ENCODE data around the gene OR6S1.

Gene OR6S1

DNA sequence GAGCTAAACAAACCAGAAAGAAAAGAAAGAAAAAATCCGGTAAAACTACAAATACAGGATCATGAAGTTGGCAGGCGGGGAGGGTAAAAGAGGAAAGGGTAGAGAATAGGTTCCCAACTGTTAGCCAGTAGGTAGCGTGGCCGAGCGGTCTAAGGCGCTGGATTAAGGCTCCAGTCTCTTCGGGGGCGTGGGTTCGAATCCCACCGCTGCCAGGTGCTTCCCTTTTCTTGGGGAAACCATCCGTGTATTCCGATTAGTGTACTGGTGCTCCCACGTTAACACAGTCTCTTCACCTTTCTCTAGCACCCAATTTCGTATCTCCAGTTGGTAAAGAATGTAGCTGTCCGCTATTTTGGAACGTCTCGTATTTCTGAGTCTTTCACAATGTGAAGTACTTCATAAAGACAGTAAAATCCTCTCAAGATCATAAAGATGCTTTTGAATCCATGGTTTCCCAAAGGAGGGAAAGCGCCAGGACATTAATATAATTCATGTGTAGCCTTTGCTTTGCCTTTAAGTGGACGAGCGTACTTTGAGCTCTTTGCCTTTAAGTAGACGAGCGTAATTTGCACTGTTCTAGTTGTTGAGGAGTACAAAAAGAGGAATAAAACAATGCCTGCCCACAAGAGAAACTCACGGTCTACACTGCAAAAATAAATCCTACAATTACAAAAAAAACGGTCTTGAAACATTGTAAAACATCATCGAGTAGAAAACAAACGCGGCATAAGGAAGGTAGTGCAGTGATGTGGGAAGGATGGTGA is 31.3 kb downstream of the OR6S1 start (continued):
- TF ChIP-seq ATF2 (tag by site-specific recombination; IDR thresholded peaks at IDR 0.05; ENCODE audit: low read depth): no peak
- peak; percentile 87 for TF ChIP-seq ZBTB8A (tag by site-specific recombination; IDR thresholded peaks at IDR 0.05)
- TF ChIP-seq ZBTB1 (tag by site-specific recombination; IDR thresholded peaks at IDR 0.05): no peak
- no peak for TF ChIP-seq ZNF510 (tag by site-specific recombination; IDR thresholded peaks at IDR 0.05; ENCODE audit: insufficient replicate concordance)
- peak; percentile 88 for TF ChIP-seq KLF16 (tag by site-specific recombination; IDR thresholded peaks at IDR 0.05)
- TF ChIP-seq, protein P1, sequence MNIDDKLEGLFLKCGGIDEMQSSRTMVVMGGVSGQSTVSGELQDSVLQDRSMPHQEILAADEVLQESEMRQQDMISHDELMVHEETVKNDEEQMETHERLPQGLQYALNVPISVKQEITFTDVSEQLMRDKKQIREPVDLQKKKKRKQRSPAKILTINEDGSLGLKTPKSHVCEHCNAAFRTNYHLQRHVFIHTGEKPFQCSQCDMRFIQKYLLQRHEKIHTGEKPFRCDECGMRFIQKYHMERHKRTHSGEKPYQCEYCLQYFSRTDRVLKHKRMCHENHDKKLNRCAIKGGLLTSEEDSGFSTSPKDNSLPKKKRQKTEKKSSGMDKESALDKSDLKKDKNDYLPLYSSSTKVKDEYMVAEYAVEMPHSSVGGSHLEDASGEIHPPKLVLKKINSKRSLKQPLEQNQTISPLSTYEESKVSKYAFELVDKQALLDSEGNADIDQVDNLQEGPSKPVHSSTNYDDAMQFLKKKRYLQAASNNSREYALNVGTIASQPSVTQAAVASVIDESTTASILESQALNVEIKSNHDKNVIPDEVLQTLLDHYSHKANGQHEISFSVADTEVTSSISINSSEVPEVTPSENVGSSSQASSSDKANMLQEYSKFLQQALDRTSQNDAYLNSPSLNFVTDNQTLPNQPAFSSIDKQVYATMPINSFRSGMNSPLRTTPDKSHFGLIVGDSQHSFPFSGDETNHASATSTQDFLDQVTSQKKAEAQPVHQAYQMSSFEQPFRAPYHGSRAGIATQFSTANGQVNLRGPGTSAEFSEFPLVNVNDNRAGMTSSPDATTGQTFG (tag by site-specific recombination; IDR thresholded peaks at IDR 0.05; ENCODE audit: borderline replicate concordance): 0 out of 2 replicates have a peak, but pooled peaks have one; percentile 25
- TF ChIP-seq KLF17 (tag by site-specific recombination; IDR thresholded peaks at IDR 0.05): peak; percentile 84
- no peak for TF ChIP-seq ZNF248 (tag by site-specific recombination; IDR thresholded peaks at IDR 0.05)
- TF ChIP-seq, protein P2, sequence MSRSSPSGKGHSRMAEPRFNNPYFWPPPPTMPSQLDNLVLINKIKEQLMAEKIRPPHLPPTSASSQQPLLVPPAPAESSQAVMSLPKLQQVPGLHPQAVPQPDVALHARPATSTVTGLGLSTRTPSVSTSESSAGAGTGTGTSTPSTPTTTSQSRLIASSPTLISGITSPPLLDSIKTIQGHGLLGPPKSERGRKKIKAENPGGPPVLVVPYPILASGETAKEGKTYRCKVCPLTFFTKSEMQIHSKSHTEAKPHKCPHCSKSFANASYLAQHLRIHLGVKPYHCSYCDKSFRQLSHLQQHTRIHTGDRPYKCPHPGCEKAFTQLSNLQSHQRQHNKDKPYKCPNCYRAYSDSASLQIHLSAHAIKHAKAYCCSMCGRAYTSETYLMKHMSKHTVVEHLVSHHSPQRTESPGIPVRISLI (tag by site-specific recombination; IDR thresholded peaks at IDR 0.05): no peak
- TF ChIP-seq ZFP69B (tag by site-specific recombination; IDR thresholded peaks at IDR 0.05): peak; percentile 56; the same call in 1 of the 2 replicates
- no peak for TF ChIP-seq HOXC10 (CRISPR knock-in tag; IDR thresholded peaks at IDR 0.05)
- TF ChIP-seq ZNF404 (tag by site-specific recombination; IDR thresholded peaks at IDR 0.05): no peak
- 0 out of 2 replicates have a peak, but pooled peaks have one; percentile 62 for TF ChIP-seq ZNF624 (tag by site-specific recombination; IDR thresholded peaks at IDR 0.05)
- no peak for TF ChIP-seq ZNF211 (tag by site-specific recombination; IDR thresholded peaks at IDR 0.05; ENCODE audit: low read depth)
- TF ChIP-seq, protein P3, sequence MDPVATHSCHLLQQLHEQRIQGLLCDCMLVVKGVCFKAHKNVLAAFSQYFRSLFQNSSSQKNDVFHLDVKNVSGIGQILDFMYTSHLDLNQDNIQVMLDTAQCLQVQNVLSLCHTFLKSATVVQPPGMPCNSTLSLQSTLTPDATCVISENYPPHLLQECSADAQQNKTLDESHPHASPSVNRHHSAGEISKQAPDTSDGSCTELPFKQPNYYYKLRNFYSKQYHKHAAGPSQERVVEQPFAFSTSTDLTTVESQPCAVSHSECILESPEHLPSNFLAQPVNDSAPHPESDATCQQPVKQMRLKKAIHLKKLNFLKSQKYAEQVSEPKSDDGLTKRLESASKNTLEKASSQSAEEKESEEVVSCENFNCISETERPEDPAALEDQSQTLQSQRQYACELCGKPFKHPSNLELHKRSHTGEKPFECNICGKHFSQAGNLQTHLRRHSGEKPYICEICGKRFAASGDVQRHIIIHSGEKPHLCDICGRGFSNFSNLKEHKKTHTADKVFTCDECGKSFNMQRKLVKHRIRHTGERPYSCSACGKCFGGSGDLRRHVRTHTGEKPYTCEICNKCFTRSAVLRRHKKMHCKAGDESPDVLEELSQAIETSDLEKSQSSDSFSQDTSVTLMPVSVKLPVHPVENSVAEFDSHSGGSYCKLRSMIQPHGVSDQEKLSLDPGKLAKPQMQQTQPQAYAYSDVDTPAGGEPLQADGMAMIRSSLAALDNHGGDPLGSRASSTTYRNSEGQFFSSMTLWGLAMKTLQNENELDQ (tag by site-specific recombination; IDR thresholded peaks at IDR 0.05; ENCODE audit: low read depth): no peak
- TF ChIP-seq, protein P4, sequence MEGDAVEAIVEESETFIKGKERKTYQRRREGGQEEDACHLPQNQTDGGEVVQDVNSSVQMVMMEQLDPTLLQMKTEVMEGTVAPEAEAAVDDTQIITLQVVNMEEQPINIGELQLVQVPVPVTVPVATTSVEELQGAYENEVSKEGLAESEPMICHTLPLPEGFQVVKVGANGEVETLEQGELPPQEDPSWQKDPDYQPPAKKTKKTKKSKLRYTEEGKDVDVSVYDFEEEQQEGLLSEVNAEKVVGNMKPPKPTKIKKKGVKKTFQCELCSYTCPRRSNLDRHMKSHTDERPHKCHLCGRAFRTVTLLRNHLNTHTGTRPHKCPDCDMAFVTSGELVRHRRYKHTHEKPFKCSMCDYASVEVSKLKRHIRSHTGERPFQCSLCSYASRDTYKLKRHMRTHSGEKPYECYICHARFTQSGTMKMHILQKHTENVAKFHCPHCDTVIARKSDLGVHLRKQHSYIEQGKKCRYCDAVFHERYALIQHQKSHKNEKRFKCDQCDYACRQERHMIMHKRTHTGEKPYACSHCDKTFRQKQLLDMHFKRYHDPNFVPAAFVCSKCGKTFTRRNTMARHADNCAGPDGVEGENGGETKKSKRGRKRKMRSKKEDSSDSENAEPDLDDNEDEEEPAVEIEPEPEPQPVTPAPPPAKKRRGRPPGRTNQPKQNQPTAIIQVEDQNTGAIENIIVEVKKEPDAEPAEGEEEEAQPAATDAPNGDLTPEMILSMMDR (tag by site-specific recombination; IDR thresholded peaks at IDR 0.05): no peak
- peak; percentile 62 for TF ChIP-seq ZBTB26 (tag by site-specific recombination; optimal IDR thresholded peaks at IDR 0.05)
- peak; percentile 51; the same call in 1 of the 2 replicates for TF ChIP-seq YY1 (tag by site-specific recombination; IDR thresholded peaks at IDR 0.05)
- TF ChIP-seq ZNF837 (tag by site-specific recombination; IDR thresholded peaks at IDR 0.05): no peak
- TF ChIP-seq ZNF184 (tag by site-specific recombination; IDR thresholded peaks at IDR 0.05): peak; percentile 56; the same call in 1 of the 2 replicates
- TF ChIP-seq GFI1B (tag by site-specific recombination; IDR thresholded peaks at IDR 0.05): no peak
- TF ChIP-seq, protein P5, sequence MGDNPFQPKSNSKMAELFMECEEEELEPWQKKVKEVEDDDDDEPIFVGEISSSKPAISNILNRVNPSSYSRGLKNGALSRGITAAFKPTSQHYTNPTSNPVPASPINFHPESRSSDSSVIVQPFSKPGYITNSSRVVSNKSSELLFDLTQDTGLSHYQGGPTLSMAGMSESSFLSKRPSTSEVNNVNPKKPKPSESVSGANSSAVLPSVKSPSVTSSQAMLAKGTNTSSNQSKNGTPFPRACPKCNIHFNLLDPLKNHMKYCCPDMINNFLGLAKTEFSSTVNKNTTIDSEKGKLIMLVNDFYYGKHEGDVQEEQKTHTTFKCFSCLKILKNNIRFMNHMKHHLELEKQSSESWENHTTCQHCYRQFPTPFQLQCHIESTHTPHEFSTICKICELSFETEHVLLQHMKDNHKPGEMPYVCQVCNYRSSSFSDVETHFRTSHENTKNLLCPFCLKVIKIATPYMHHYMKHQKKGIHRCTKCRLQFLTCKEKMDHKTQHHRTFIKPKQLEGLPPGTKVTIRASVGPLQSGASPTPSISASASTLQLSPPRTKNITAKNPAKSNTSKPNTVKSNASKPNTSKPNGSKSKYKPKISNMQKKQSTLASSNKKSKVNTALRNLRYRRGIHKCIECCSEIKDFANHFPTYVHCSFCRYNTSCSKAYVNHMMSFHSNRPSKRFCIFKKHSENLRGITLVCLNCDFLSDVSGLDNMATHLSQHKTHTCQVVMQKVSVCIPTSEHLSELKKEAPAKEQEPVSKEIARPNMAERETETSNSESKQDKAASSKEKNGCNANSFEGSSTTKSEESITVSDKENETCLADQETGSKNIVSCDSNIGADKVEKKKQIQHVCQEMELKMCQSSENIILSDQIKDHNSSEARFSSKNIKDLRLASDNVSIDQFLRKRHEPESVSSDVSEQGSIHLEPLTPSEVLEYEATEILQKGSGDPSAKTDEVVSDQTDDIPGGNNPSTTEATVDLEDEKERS (tag by site-specific recombination; IDR thresholded peaks at IDR 0.05): 0 out of 2 replicates have a peak, but pooled peaks have one; percentile 69
- TF ChIP-seq OSR2 (tag by site-specific recombination; IDR thresholded peaks at IDR 0.05): no peak
- no peak for TF ChIP-seq ZNF621 (tag by site-specific recombination; IDR thresholded peaks at IDR 0.05)

All from HEK293 (cell line).